GM21619 (cell line): ENCODE data around the gene PKIB.

Experiments used
- ATAC-seq: cut with Tn5 transposase; IDR thresholded peaks from one replicate; pipeline ENCODE4 v1.9.1; 2021; ENCODE audit not compliant: unreplicated experiment

PKIB gene

GRCh38 chr6:122704066-122704465 is 93.9 kb downstream of the PKIB start:
- ATAC-seq = no peak

- peak; percentile 77 for ATAC-seq
Observed at GRCh38 chr6:122709922-122710512, 99.8 kb downstream of the PKIB start.

- no peak for ATAC-seq
Observed at GRCh38 chr6:122710908-122711635, 100.9 kb downstream of the PKIB start.

- no peak for ATAC-seq
Observed at GRCh38 chr6:122712093-122712447, 101.9 kb downstream of the PKIB start.

- no peak for ATAC-seq
Observed at GRCh38 chr6:122712448-122713137, 102.4 kb downstream of the PKIB start.

- no peak for ATAC-seq
Observed at GRCh38 chr6:122713138-122713537, 102.9 kb downstream of the PKIB start.

GRCh38 chr6:122714059-122714458 is 103.9 kb downstream of the PKIB start:
- no peak for ATAC-seq

GRCh38 chr6:122715725-122716124 is 105.5 kb downstream of the PKIB start:
- ATAC-seq = no peak

- ATAC-seq = no peak
Observed at GRCh38 chr6:122717350-122717749, 107.1 kb downstream of the PKIB start.

GRCh38 chr6:122718616-122719015 is 108.4 kb downstream of the PKIB start:
- ATAC-seq = no peak

GRCh38 chr6:122719176-122719575 is 109.0 kb downstream of the PKIB start:
- no peak for ATAC-seq

- no peak for ATAC-seq
Observed at GRCh38 chr6:122722746-122723145, 112.5 kb downstream of the PKIB start.

- no peak for ATAC-seq
Observed at GRCh38 chr6:122726649-122727048, 116.4 kb downstream of the PKIB start.

- no peak for ATAC-seq
Observed at GRCh38 chr6:122727244-122727643, 117.0 kb downstream of the PKIB start.

GRCh38 chr6:122730334-122730733 is 120.1 kb downstream of the PKIB start:
- ATAC-seq = no peak

GRCh38 chr6:122730775-122731386 is 120.7 kb downstream of the PKIB start:
- peak; percentile 53 for ATAC-seq

GRCh38 chr6:122733259-122733658 is 123.1 kb downstream of the PKIB start:
- ATAC-seq = no peak

GRCh38 chr6:122734529-122735395 is 124.6 kb downstream of the PKIB start:
- ATAC-seq = no peak

- no peak for ATAC-seq
Observed at GRCh38 chr6:122735582-122735981, 125.4 kb downstream of the PKIB start.

- no peak for ATAC-seq
Observed at GRCh38 chr6:122736163-122736562, 126.0 kb downstream of the PKIB start.

GRCh38 chr6:122736616-122737015 is 126.4 kb downstream of the PKIB start:
- ATAC-seq = no peak
